Measurements from ENCODE around the gene CSNK1A1L. TPM values are rescaled to one million over a fixed set of nuclear protein-coding genes. Genes with fewer than 3 reads are reported as not detected.

The CSNK1A1L gene
- total RNA-seq, 1 donor from 2014 or later, result not detected

- Mint-ChIP-seq H3K36me3 (ENCODE audit: insufficient read depth) (no peaks in the 10 kb centered on the region), H3K27me3 (no peaks in the 10 kb centered on the region), H3K4me3 (ENCODE audit: low read depth) (no peak overlapping the region), H3K4me1 (ENCODE audit: low read depth) (peaks cover 3% of the 10 kb centered on the region), H3K27ac (no peak overlapping the region), H3K9me3 (ENCODE audit: low read depth) (no peaks in the 10 kb centered on the region)
- no peak for TF ChIP-seq CTCF (IDR thresholded peaks at IDR 0.05; ENCODE audit: unreplicated experiment)
- no peak for DNase-seq (ENCODE audit: low spot score, unreplicated experiment)
These were observed 24.4 kb upstream of the CSNK1A1L start for GRCh38 chr13:37129866-37130265.

GRCh38 chr13:37127691-37128241 lies 22.3 kb upstream of the CSNK1A1L start:
- no peak for TF ChIP-seq CTCF (IDR thresholded peaks at IDR 0.05; ENCODE audit: unreplicated experiment)
- H3K4me3 Mint-ChIP-seq (ENCODE audit: low read depth), result no peak overlapping the region
- H3K9me3 Mint-ChIP-seq (ENCODE audit: low read depth), result no peaks in the 10 kb centered on the region
- peaks cover 3% of the 10 kb centered on the region for H3K4me1 Mint-ChIP-seq (ENCODE audit: low read depth)
- no peak for DNase-seq (ENCODE audit: low spot score, unreplicated experiment)
- no peak overlapping the region for H3K27ac Mint-ChIP-seq
- H3K36me3 Mint-ChIP-seq (ENCODE audit: insufficient read depth), result no peaks in the 10 kb centered on the region
- H3K27me3 Mint-ChIP-seq, result no peaks in the 10 kb centered on the region

GRCh38 chr13:37123337-37123736 lies 17.9 kb upstream of the CSNK1A1L start:
- Mint-ChIP-seq H3K27me3 (no peaks in the 10 kb centered on the region), H3K36me3 (ENCODE audit: insufficient read depth) (no peaks in the 10 kb centered on the region), H3K4me1 (ENCODE audit: low read depth) (peaks cover 3% of the 10 kb centered on the region), H3K27ac (no peak overlapping the region), H3K4me3 (ENCODE audit: low read depth) (no peak overlapping the region), H3K9me3 (ENCODE audit: low read depth) (no peaks in the 10 kb centered on the region)
- TF ChIP-seq CTCF (IDR thresholded peaks at IDR 0.05; ENCODE audit: unreplicated experiment), result no peak
- no peak for DNase-seq (ENCODE audit: low spot score, unreplicated experiment)

- H3K27me3 Mint-ChIP-seq, result no peaks in the 10 kb centered on the region
- H3K4me1 Mint-ChIP-seq (ENCODE audit: low read depth), result no peaks in the 10 kb centered on the region
- H3K4me3 Mint-ChIP-seq (ENCODE audit: low read depth), result no peak overlapping the region
- no peak overlapping the region for H3K27ac Mint-ChIP-seq
- no peaks in the 10 kb centered on the region for H3K36me3 Mint-ChIP-seq (ENCODE audit: insufficient read depth)
- no peak for TF ChIP-seq CTCF (IDR thresholded peaks at IDR 0.05; ENCODE audit: unreplicated experiment)
- no peak for DNase-seq (ENCODE audit: low spot score, unreplicated experiment)
- H3K9me3 Mint-ChIP-seq (ENCODE audit: low read depth), result no peaks in the 10 kb centered on the region
These were observed 12.6 kb upstream of the CSNK1A1L start for GRCh38 chr13:37118016-37118415.

GRCh38 chr13:37114250-37114649 lies 8.8 kb upstream of the CSNK1A1L start:
- no peaks in the 10 kb centered on the region for H3K36me3 Mint-ChIP-seq (ENCODE audit: insufficient read depth)
- no peaks in the 10 kb centered on the region for H3K27me3 Mint-ChIP-seq
- no peak for TF ChIP-seq CTCF (IDR thresholded peaks at IDR 0.05; ENCODE audit: unreplicated experiment)
- no peaks in the 10 kb centered on the region for H3K4me1 Mint-ChIP-seq (ENCODE audit: low read depth)
- no peak for DNase-seq (ENCODE audit: low spot score, unreplicated experiment)
- H3K9me3 Mint-ChIP-seq (ENCODE audit: low read depth), result no peaks in the 10 kb centered on the region
- H3K27ac Mint-ChIP-seq, result no peak overlapping the region
- H3K4me3 Mint-ChIP-seq (ENCODE audit: low read depth), result no peak overlapping the region
